Right lobe of liver (tissue), 4 donors: ENCODE measurements around the gene GALNT14.

Experiments used
- CTCF ChIP-seq, 4 donors: fragments of 200-600 bp in 3 of 4; fragments of 450-650 bp in 1 of 4; IDR thresholded peaks; one replicate each; pipeline versions ENCODE4 v1.5.1 to v1.8.0; 2016 to 2022; ENCODE audit warnings: antibody characterized with exemption in 4 of 4, mild to moderate bottlenecking in 2 of 4
- POLR2A ChIP-seq: fragments of 450-650 bp; IDR thresholded peaks from one replicate; pipeline ENCODE4 v1.6.1; 2017; ENCODE audit warnings: antibody characterized with exemption, mild to moderate bottlenecking
- donor health status: DM: no; HTN: no; CAD: no.
- donor health status: DM: no; HTN: no; CAD: no.
- donor health status: DM: no; HTN: yes; CAD: no.

GRCh38 chr2:30871440-30871839 is 266.8 kb downstream of the GALNT14 start:
- TF ChIP-seq CTCF (IDR thresholded peaks at IDR 0.05) (no peak), POLR2A (no peak)
